Psoas muscle (tissue), 8 donors: ENCODE results near the gene TAF3. TPM values are rescaled to one million over a fixed set of nuclear protein-coding genes. Genes with fewer than 3 reads are reported as not detected.

ENCODE experiments used
- ATAC-seq, 4 donors: fragments of 200-7000 bp; cut with Tn5 transposase; one replicate each; pipeline ENCODE4 v1.9.1; 2020; ENCODE audit warnings: moderate library complexity in 3 of 4, mild to moderate bottlenecking in 2 of 4
- DNase-seq, 2 donors: peaks; one replicate each; pipeline ENCODE4 v3.0.0-alpha.2; 2020
- H3K27ac ChIP-seq: fragments of 200-600 bp; one replicate; pipeline ENCODE4 v1.8.0; 2022
- H3K27me3 ChIP-seq, 3 donors: fragments of 200-600 bp in 1 of 3; one replicate each; pipeline versions ENCODE4 v1.6.1 to v1.8.0; 2013 to 2022; ENCODE audit warnings: low read length in 2 of 3, mild to moderate bottlenecking in 2 of 3, moderate library complexity in 1 of 3; ENCODE audit not compliant: insufficient read depth in 3 of 3
- H3K36me3 ChIP-seq, 2 donors: fragments of 200-600 bp in 1 of 2; one replicate each; pipeline versions ENCODE4 v1.6.1 to v1.8.0; 2013 to 2022; ENCODE audit warnings: low read depth in 1 of 2, mild to moderate bottlenecking in 1 of 2, moderate library complexity in 1 of 2; ENCODE audit not compliant: insufficient read depth in 1 of 2
- H3K4me1 ChIP-seq: fragments of 200-600 bp; one replicate; pipeline ENCODE4 v1.8.0; 2022
- H3K4me3 ChIP-seq: fragments of 200-600 bp; one replicate; pipeline ENCODE4 v1.8.0; 2022; ENCODE audit warnings: mild to moderate bottlenecking
- H3K9me3 ChIP-seq: fragments of 200-600 bp; one replicate; pipeline ENCODE4 v1.8.0; 2022
- CTCF ChIP-seq: fragments of 200-600 bp; IDR thresholded peaks from one replicate; pipeline ENCODE4 v1.8.0; 2022; ENCODE audit warnings: antibody characterized with exemption
- WGBS, 3 donors: extraction: QIAGEN DNeasy Blood & Tissue Kit; methylation state at CpG; one replicate each; pipeline versions ENCODE4 v1.1.6 to v1.1.7; 2013; 5-methylcytosine and 5-hydroxymethylcytosine counted together
- intact Hi-C, 2 donors: fragments of 100-400 bp; cut with DNase I; formaldehyde crosslinking; loops; one replicate each; pipeline versions ENCODE4 v1.11.0 to v1.14.2; 2022
- polyA plus RNA-seq, 3 donors: library from polyadenylated mRNA; stranded (reverse); fragments of 200-250 nt; gene quantifications; one replicate each; pipeline ENCODE4 v1.2.3, GENCODE V29; 2013
- total RNA-seq, 4 donors: library from RNA; stranded (reverse); fragmentation: NEBNext Ultra II Directional in 2 of 4; extraction: Animal tissue kit (Norgen Biotek cat#: 25700) in 2 of 4; gene quantifications; one replicate each; pipeline versions ENCODE4 v1.2.1 to v1.2.4, GENCODE V29; 2021 to 2023
- donor health status: healthy with polysubstance abuse.
- donor health status: DM: no; HTN: no; CAD: no; lungs with moderate emphysema.
- donor health status: Bipolar disorder and iron deficiency.
- donor health status: healthy.
- donor health status: DM: yes; HTN: yes; CAD: no.
- donor health status: DM: no; HTN: no; CAD: no.
- donor health status: DM: no; HTN: no; CAD: no.
- donor health status: DM: yes; HTN: yes; CAD: no.

Gene TAF3
- total and polyA plus RNA-seq, 7 donors: 4.6 to 21.5 (median 13.0) TPM

- Histone ChIP-seq H3K36me3 (no peaks in the 10 kb centered on the region), H3K4me1 (no peaks in the 10 kb centered on the region), H3K27me3 (no peaks in the 10 kb centered on the region), H3K27ac (no peak overlapping the region), H3K4me3 (no peak overlapping the region), H3K9me3 (no peaks in the 10 kb centered on the region)
- no peak for ATAC-seq
- intact Hi-C loops: loop anchor here in 1 of 2 donors (10.0 kb wide), 1 partner anchor 1428 kb away; no protein-coding TSS in a partner anchor
- WGBS, 3 donors: 75 to 91% (median 88%) methylated on average over 4 of the region's 4 CpGs
- no peak for TF ChIP-seq CTCF
- no peak for DNase-seq
Measured at GRCh38 chr10:7876541-7877127, 58.3 kb downstream of the TAF3 start.

DNA sequence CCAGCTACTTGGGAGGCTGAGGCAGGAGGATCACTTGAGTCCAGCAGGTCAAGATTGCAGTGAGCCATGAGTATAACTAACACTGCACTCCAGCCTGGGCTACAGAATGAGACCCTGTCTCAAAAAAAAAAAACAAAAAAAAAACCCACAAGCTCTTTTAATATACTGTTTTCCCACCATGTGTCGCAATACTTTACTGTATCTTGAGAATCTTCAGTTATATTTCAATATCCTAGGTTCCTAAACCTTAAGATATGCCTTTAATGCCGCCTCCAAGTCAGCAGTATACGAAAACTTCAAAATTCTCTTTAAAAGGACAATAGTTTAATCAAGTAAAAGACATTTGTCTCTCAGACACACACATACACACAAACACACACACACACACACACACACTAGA lies 62.8 kb downstream of the TAF3 start:
- TF ChIP-seq CTCF: no peak
- H3K4me1 ChIP-seq: no peaks in the 10 kb centered on the region
- 96 to 98% (median 97%) methylated on average over 3 of the region's 3 CpGs for WGBS, 3 donors
- H3K27me3 ChIP-seq: no peaks in the 10 kb centered on the region
- intact Hi-C loops: no loop called here
- ATAC-seq (no peak), DNase-seq (no peak)
- no peak overlapping the region for H3K4me3 ChIP-seq
- H3K27ac ChIP-seq: no peak overlapping the region
- no peaks in the 10 kb centered on the region for H3K36me3 ChIP-seq
- no peaks in the 10 kb centered on the region for H3K9me3 ChIP-seq

GRCh38 chr10:7886056-7886455 lies 67.8 kb downstream of the TAF3 start:
- no peak for ATAC-seq
- no peaks in the 10 kb centered on the region for H3K9me3 ChIP-seq
- intact Hi-C loops: no loop called here
- no peak overlapping the region for H3K4me3 ChIP-seq
- H3K27ac ChIP-seq: no peak overlapping the region
- 90 to 97% (median 96%) methylated on average over 2 of the region's 2 CpGs for WGBS, 3 donors
- H3K4me1 ChIP-seq: no peaks in the 10 kb centered on the region
- DNase-seq: no peak
- H3K36me3 ChIP-seq: no peaks in the 10 kb centered on the region
- no peak for TF ChIP-seq CTCF
- no peaks in the 10 kb centered on the region for H3K27me3 ChIP-seq

DNA sequence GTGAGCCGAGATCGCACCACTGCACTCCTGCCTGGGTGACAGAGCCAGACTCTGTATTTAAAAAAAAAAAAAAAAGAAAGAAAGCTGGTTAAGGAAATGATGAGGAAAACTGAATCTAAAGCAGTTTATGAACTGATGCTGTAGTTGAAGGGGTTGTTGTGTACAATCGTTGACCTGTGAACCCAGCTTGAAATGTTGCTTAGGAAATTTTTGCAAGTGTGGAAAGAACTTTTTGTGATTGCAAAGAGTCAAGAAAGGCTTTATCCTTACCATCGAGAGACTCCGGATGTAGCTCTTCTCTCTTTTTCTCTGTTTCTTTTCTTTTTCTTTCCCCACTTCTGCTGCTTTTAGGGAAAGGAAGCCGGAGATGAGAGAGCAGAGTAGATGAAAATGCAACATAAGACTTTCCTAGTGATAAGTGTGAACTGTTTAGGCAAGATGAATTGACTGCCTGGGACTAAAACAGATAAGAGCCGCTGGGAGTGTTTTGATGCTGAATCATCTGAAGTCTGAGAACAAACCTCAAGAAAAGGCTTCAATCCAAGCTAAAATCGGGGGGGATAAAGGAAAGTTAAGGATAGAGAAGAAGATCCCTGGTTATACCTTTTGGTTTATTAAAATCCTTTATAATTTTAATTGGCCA lies 69.0 kb downstream of the TAF3 start:
- WGBS, 3 donors: 86 to 91% (median 91%) methylated on average over 8 of the region's 8 CpGs
- TF ChIP-seq CTCF: no peak
- no peak overlapping the region for H3K27ac ChIP-seq
- no peaks in the 10 kb centered on the region for H3K4me1 ChIP-seq
- no peaks in the 10 kb centered on the region for H3K27me3 ChIP-seq
- no peaks in the 10 kb centered on the region for H3K36me3 ChIP-seq
- H3K9me3 ChIP-seq: no peaks in the 10 kb centered on the region
- no peak overlapping the region for H3K4me3 ChIP-seq
- no peak for ATAC-seq
- intact Hi-C loops: no loop called here
- no peak for DNase-seq
